Astrocyte of the hippocampus (primary cell): ENCODE results near the gene SMOC2.

Experiments
- DNase-seq: peaks from one replicate; pipeline ENCODE4 v3.0.0; 2011; ENCODE audit warnings: low read depth, low spot score

The SMOC2 gene

GRCh38 chr6:168440520-168441433 is at the start of gene SMOC2:
Gene SMOC2, plus strand, starts transcription at chr6:168441184. Its CDS starts 187 bp downstream, at chr6:168441371.
- no peak for DNase-seq

- no peak for DNase-seq
Measured at GRCh38 chr6:168393126-168393870, 47.7 kb upstream of the SMOC2 start.

- DNase-seq, result no peak
Measured at GRCh38 chr6:168394606-168395005, 46.4 kb upstream of the SMOC2 start.

- DNase-seq, result no peak
Measured at GRCh38 chr6:168395983-168396382, 45.0 kb upstream of the SMOC2 start.

- no peak for DNase-seq
Measured at GRCh38 chr6:168396561-168396960, 44.4 kb upstream of the SMOC2 start.

GRCh38 chr6:168397012-168397411 is 44.0 kb upstream of the SMOC2 start:
- no peak for DNase-seq

GRCh38 chr6:168400037-168400436 is 40.9 kb upstream of the SMOC2 start:
- no peak for DNase-seq

GRCh38 chr6:168403370-168404005 is 37.5 kb upstream of the SMOC2 start:
- no peak for DNase-seq

- no peak for DNase-seq
Measured at GRCh38 chr6:168404560-168404959, 36.4 kb upstream of the SMOC2 start.

GRCh38 chr6:168407842-168408241 is 33.1 kb upstream of the SMOC2 start:
- no peak for DNase-seq

- no peak for DNase-seq
Measured at GRCh38 chr6:168408504-168409136, 32.4 kb upstream of the SMOC2 start.

GRCh38 chr6:168410035-168410434 is 30.9 kb upstream of the SMOC2 start:
- no peak for DNase-seq

- no peak for DNase-seq
Measured at GRCh38 chr6:168410554-168411011, 30.4 kb upstream of the SMOC2 start.

- DNase-seq, result no peak
Measured at GRCh38 chr6:168411130-168411529, 29.9 kb upstream of the SMOC2 start.

- DNase-seq, result no peak
Measured at GRCh38 chr6:168411793-168412192, 29.2 kb upstream of the SMOC2 start.

GRCh38 chr6:168412456-168412855 is 28.5 kb upstream of the SMOC2 start:
- no peak for DNase-seq

- no peak for DNase-seq
Measured at GRCh38 chr6:168413018-168413720, 27.8 kb upstream of the SMOC2 start.

GRCh38 chr6:168413856-168414255 is 27.1 kb upstream of the SMOC2 start:
- DNase-seq, result no peak

GRCh38 chr6:168414336-168415097 is 26.5 kb upstream of the SMOC2 start:
- DNase-seq, result peak; percentile 64
